EL (cell line): ENCODE results near the gene DAB2IP.

Experiments used
- DNase-seq: peaks from one replicate; pipeline ENCODE4 v3.0.0-alpha.2; 2016

The DAB2IP gene

DNA sequence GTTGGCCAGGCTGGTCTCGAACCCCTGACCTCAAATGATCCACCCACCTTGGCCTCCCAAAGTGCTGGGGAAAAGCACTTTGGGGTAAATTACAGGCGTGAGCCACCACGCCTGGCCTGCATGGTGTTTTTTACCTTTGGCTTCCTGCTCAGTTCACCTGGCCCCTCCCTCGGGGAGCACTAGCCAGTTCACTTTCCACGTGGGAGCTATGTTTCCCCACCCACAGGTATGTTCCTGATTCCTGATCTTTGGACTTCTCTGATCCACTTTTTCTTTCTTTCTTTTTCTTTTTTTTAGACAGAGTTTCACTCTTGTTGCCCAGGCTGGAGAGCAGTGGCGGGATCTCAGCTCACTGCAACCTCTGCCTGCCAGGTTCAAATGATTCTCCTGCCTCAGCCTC, 15.8 kb downstream of the DAB2IP start:
- DNase-seq: no peak

DNA sequence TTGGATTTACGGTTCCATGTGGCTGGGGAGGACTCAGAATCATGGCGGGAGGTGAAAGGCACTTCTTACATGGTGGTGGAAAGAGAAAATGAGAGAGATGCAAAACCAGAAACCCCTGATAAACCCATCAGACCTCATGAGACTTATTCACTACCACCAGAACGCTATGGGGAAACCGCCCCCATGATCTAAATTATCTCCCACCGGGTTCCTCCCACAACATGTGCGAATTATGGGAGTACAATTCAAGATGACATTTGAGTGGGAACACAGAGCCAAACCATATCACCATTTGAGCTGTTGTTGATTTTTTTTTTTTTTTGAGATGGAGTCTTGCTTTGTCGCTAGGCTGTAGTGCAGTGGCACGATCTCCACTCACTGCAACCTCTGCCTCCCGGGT, 16.5 kb downstream of the DAB2IP start:
- DNase-seq: no peak

DNA sequence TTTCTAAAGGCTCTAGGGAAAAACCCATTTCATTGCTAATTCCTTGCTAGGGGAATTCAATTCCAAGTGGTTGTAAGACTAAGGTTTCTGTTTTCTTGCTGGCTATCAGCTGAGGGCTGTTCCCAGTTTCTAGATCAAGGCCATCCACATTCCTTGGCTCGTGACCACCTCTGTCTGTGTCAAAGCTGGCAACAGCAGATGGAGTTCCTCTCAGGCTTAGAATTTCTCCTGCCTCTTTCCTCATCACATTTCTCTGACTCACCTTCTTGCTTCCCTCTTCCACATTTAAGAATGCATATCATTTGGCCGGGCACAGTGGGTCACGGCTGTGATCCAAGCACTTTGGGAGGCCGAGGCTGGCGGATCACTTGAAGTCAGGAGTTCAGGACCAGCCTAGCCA, 19.0 kb downstream of the DAB2IP start:
- peak; percentile 33 for DNase-seq

DNA sequence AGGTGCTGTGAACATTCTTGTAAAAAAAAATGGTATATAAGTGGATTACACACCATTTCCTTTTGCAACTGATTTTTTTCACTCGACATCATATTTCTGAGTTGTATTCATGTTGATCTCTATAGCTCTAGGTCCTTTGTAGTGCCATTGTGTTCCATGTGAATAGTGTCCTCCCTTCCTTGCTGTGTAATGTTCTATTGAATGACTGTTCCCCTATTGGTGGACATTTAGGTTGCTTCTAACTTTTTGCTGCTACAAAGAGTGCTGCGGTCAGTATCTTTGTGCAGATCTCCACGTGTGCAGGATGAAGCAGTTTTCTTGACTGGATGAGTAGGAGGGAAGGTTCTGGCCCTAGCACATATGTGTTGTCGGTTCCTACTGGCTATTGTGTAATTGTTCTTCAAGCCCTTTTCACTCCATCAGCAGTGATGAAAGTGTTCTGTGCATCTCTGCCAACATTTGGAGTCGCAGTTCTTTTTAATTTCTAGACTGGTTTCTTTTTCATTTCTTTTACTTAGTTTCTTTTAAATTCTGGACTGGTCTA, 20.2 kb downstream of the DAB2IP start:
- no peak for DNase-seq

DNA sequence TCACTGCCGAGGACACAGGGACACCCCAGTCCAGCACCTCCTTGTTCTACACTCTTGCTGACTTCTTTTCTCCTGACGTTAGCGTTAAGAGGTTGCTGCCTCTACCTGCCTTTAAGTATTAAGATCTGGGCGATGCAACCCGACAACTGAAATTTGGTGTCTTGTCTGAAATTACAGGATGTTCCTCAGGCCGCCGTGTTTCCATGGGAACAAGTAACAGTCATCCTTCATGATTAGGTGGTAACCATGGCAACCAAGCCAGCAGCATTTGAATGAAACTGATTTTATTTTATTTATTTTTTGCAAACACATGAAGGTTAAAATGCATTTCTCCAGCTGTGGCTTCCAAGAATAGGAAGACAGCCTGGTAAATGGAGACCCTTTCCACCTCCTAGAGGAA, 20.8 kb downstream of the DAB2IP start:
- DNase-seq: no peak

DNA sequence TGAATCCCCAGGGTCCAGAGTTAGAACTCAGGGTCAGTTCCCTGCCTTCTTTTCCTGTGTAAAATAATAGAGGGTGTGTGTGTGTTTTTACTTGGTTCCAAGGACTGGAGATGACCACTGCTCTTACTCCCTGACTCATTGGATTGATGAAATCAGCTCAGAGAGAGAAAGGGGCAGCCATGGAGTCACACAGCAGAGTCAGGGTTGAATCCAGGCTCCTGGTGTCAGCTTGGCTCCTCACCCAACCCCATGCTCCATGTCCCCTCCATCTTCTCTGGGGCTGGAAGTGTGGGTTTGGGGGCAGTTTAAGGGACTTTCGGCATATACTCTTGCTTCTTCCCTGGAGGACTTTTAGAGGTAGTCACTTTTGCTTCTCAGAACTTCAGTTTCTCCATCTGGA, 21.6 kb downstream of the DAB2IP start:
- no peak for DNase-seq

DNA sequence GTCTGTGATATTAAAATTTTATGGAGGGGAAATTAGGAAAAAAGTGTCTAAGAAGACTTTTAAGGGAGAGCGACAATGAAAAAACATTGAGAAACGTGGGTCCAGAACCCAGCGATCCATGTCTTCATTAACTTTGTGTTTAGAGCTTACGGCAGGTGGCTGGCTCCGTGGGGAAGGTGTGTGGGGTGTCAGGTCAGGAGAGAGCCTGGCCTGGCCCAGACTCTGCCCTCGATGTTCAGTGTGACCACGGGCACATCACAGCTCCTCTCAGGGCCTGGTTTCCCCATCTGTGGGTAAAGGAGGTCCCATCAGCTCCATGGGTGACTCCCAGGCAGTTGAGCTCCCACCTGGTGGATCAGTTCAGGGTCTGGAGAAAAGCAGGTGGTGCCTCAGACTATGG, 22.1 kb downstream of the DAB2IP start:
- no peak for DNase-seq

DNA sequence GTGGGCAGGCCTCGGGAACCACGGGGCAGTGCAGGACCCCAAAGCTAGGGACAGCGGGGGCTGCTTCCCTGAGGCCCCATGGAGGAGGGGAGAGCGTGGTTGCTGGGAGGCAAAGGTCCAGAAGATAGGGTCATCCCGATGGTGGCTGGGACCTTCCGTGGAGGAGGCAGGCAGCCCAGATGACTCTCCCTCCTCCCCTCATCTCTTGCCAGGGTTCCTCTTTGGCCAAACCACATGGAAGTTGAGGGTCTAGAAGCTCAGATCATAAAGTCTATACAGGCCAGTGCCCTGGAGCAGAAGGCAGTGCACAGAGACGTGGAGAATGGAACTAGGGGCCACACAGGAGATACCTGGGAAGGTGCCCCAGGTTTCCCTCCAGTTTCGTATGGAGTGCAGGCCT, 22.6 kb downstream of the DAB2IP start:
- no peak for DNase-seq

DNA sequence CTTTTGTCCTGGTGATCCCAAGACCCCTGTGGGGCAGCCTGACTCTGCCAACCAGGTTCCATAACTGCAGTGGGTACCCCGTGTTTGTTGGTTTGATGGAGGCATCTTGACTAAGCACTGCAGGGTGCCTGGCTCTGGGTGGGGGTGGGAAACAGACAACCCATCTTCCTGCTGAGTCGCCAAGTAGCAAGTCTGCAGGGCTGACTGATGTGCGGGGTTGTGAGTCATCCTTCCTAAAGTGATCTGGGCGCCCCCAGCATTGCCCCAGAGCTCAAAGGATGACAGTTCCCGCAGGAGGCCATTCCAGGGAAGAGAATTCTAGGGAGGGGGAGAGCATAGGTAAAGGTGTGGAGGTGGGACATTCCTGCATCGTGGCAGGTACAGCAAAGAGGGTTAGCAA, 23.5 kb downstream of the DAB2IP start:
- DNase-seq: peak; percentile 70

DNA sequence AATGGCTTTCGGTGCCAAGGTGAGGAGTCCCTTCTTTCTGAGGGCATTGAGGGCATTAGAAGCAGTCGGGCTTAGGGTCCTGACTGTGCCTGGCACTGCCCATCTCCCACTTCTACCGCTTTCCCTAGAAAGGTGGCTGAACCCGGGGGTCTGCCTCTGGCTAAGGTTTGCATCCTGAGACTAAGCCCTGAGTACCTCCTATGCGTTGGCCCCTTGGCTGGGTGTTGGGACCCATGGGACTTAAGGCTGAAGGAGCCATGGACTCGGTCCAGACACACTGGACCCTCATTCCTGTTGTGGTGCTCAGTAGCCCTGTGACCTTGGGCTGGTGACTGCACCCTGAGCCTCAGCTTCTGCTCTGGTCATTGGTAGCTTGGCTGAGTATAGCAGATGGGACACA, 23.9 kb downstream of the DAB2IP start:
- no peak for DNase-seq

DNA sequence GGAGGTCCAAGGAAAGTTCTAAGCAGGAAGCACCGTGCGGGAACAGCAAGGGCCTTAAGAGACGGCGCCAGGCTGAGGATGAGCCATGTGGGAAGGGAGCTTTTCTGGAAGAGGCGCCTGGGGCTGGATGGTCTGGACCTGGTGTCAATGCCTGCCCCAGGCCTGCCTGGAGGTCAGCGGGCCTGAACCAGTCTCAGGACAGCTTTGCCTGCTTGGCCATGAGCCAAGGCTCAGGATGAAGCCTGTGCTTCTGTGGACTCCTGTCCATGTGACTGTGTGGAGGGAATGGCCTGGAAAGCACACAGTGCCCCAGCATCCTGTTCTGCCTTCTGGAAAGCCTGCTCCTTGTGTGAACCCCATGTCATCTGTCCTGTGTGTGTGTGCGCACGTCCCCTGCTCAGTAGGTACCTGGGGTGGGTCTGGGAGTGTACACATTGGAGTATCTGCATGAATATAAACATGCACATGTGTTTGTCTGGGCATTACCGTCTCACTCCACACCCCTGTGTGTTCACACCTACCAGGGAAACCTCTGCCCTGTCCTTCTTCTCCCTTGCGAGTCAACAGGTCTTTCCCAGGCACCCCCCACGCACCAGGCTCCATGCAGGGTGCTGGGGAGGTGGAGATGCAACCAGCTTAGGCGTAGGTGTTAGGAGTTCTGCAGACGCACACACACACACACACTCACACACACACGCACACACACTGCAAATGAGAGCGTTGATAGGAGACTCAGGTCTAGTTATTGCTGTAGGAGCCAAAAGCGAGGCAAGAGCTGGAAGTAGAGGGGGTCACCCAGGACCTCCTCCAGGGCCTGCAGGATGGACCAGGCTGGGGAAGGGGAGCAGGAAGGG, 24.8 kb downstream of the DAB2IP start:
- no peak for DNase-seq

DNA sequence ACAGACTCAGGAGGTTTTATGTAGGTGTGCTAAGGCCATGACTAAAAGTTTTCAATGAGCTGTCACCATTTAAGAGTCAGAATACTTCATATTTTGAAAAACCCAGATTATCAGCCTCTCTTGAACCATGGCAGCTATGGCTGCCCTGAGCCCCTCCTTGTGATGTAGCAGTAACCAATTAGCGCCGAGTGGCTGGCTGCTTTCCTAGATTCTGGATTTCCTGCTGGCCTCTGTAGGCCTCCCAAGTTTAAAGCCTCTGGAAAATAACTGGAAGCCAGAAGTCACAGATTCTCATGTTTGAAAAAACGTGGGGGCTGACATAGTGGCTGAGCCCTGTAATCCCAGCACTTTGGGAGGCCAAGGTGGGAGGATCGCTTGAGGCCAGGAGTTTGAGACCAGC, 25.5 kb downstream of the DAB2IP start:
- DNase-seq: no peak

DNA sequence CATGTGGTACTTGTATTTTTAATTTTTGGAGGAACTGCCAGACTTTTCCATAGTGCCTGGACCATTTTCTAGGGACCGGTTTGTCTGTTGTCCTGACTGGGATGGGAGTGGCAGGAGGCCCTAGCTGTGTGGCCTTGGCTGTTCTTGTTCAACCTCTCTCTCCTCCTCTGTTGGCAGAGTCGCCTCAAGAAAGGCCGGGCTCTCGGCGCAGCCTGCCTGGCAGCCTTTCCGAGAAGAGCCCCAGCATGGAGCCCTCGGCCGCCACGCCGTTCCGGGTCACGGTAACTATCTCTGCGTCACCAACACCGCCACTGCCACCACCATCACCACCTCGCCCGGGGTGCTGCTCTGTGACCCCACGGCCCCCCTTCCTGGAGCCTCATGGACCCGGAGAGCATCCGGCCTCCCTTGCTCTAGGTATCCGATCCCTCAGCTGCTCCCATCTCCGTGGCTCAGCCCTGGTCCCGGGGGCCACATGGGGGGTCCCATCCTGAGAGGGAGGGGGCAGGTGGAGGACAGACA, 27.1 kb downstream of the DAB2IP start:
- no peak for DNase-seq

DNA sequence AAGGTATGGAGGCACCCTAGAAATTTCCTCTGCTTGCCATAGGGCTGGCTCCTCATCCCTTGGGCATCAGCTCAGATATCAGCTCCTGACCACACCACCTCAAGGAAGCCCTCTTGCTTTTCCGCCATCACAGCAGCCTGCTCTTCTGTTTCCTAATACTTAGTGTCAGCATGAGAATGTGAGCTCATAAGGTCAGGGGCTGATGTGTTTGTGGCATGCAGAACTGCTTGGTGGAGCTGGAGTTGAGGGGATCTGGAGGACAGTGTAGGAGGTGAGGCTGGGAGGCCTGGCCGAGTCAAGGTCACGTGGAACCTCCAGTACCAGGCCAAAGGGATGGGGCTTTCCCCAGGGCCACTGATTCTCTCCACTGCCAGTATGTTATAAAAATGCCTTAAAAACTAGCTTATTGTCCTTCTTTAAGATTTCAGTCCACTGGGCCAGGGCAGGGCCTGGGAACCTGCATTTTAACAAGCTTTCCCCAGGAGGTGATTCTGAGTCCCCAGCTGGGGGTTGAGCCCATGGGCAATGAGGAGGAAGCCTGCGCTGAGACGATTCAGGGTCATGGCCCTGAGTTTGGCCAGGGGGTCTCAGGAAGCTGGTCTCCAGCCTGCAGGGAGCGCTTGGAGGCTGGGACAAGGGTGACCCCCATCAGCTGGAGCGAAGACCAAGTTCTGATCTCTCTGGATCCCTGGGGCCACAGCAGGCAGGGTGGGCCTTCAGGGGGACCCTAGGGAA, 28.6 kb downstream of the DAB2IP start:
- DNase-seq: no peak

DNA sequence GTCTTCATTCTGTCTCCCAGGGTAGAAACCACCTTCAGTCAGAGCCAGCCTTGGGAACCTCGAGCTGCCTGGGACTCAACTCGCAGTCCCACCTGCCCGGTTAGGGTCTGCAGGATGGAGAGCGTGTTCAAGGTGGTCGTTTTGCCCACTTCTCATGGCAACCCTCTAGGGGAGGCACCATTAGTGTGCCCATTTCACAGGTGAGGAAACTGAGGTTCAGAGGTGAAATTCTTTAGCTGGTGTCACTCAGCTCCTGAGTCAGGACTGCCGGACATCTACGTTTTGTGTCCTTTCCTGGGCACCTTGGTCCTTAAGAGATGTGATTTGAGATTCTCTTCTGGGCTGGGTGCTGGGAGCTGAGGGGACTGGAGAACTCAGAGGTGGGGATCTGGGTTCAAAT, 30.0 kb downstream of the DAB2IP start:
- no peak for DNase-seq

DNA sequence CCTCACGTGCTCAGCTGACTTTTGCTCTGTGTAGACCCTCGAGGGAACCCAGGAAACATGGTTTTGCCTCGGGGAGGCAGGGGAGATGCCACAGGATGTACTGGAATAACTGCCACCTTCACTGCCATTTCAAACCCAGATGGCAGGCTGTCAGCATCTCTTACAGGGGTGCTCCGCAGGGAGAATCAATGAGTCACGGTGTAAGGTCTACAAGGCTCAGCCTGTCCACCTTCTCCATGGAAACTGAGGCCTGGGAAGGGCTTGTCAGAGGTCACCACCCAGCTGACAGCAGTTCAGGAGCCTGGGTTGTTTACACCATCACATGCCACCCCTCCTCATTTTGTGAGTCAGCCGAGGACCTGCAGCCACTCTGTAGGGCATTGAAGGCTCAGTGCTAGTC, 30.8 kb downstream of the DAB2IP start:
- no peak for DNase-seq

DNA sequence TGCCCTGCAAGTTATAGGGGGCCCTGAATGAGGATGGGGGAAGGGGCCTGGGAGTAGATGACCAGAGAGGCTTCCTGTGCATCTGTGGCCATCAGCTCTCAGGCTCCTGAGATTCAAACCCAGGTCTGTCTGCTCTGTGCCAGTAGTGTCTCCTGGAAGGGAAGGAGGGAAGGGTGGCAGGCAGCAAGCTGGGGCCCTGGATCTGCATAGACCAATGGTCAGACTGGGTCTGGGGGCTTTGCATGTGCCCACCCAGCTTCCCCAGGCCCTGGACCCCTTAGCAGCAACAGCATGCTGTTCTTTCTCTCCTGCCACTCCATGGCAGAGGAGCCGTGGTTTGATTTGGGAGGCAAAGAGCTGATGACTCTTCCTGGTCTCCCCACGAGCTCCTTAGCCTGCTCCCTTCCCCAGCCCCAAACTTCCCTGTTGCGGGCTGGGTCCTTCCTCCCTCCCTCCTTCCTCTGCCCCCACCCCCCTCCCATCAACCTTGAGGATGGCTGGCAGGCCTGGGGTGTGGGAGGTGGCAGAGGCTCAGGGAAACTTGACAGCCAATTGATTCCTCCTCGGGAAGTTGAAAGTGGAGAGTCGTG, 31.6 kb downstream of the DAB2IP start:
- no peak for DNase-seq

DNA sequence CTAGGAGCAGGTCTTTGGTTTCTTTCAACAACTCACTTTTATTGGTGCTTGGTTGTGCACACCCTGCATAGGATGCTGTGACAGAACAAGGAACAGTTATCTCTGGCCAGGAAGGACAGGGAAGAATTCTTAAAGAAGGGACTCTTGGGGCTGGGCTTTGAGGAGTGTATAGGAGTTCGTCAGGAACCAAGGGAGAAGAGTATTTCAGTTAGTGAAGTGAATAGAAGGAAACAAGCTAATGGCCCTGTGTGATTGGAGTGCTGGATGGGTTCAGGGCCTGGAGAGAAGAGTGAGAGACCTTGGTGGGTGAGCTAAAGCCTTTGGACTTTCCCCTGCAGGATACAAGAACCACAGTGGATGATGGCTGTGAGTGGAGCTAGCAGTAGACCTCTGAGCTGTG, 32.2 kb downstream of the DAB2IP start:
- no peak for DNase-seq

DNA sequence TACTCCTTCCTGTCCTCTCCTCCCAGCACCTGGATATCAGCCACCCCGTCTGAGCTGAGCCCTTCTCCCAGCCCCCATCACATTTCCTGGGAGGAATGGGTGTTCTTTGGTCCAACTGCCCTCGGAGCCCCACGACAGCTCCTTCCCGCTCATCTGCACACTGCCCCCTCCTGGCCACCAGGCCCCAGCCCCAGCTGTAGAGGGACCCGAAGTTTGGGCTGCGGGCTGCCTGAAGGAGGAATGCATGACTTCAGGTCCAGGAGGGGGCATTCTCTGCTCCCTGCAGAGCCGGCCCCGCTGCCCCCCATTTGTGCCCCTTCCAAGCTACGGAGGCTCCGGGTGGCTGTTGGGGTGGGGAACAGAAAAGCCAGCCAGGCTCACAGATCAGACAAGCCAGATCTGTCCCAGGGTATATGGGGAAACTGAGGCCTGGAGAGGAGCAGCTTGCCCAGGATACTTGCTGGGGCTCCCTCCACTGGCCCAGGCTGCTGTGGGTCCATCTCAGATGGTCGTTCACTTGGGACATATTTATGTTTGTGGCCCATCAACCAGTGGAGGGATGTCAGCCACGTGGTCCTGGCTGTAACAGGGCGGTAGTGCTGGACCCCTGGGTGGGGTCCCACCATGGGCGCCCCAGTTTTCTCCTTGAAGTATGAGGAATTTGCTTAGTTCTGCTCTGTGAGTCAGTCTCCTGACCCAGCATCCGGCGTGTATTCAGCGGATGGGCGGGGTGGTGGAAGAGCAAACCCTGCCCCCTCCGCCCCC, 33.1 kb downstream of the DAB2IP start:
- DNase-seq: peak; percentile 24

DNA sequence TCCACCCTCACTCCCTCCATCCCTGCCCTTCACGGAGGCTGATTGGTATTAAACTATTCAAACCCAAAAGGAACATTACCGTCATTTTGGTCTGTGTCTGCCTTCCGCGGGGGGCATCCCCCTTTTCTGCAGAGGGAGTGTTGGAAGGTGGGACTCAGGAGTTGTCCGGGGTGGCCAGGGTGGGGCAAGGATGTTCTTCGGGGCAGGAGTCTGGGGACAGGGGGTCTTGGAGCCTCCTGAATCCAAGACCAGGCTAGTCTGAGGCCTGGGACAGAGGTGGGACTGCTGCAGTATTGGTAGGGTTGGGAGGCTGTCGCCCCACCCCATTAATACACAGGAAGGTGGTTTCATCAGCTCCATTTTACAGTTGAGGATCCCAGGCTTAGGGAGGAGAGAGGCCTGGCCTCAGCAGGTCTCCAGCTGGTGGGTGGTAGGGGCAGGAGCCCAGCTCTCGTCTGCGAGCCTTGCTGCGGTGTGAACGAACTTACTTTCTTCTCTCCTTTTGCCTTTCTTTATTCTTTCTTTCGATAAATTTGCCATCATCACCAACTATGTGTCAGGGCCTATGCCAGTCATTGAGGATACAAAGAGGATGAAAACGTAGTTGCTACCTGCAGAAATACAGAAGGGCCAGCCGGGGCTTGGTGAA, 33.8 kb downstream of the DAB2IP start:
- no peak for DNase-seq

DNA sequence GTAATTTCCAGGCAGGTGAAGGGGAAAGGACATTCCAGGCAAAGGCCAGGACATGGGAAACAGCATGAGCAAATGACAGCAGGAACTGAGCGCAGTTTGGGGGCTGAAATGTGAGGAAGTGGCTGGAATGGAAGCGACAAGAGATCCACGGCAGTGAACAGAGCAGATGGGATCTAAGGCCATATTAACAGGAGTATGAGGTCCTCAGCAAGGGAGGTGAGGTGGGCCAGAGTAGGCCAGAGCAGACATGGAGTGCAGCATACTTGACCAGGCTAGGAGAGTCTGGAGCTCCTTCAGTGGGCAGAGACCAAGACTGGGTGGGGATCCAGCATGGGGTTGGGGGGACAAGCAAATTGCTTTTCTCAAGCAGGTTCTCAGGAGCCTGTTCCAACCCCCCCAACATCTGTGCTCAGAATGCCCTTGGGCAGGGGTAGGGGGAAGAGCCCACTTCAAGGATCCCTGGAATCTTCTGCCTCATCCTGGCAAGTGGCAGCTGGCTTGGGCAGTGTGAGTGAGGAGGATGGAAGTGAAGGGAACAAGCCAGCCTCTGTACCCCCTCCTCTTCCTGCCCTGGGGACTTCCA, 34.5 kb downstream of the DAB2IP start:
- no peak for DNase-seq
